HepG2 (cell line): ENCODE data around the gene MXD1. TPM values are rescaled to one million over a fixed set of nuclear protein-coding genes. Genes with fewer than 3 reads are reported as not detected.

Experiments
- ATAC-seq: fragments of 200-7000 bp; cut with Tn5 transposase; 3 replicates; pipeline ENCODE4 v1.9.1; 2020; ENCODE audit warnings: mild to moderate bottlenecking, moderate library complexity
- BruUV-seq: library from RNA; stranded (reverse); fragments of 400-500 nt; replicated peaks from 2 replicates; lab custom pipeline; 2021; lab: Mats Ljungman, UMichigan
- CTCF ChIA-PET: fragments of 300-600 bp; formaldehyde crosslinking; extraction: SDS; loops from one replicate; lab custom pipeline; 2021; ENCODE audit warnings: low total read pairs, inconsistent platforms, low intra/inter-chr PET ratio; lab: Yijun Ruan, JAX
- POLR2A ChIA-PET: fragments of 350-600 bp; sonication (Branson Sonifier 250); formaldehyde crosslinking; loops from one replicate; lab custom pipeline; 2020; ENCODE audit warnings: antibody characterized with exemption, inconsistent platforms; lab: Yijun Ruan, JAX
- DNase-seq: peaks from one replicate; pipeline ENCODE4 v3.0.0-alpha.2; 2015; ENCODE audit warnings: low spot score
- FAIRE-seq: peaks from 3 replicates; lab custom pipeline; 2011; peaks lifted over from hg19 to GRCh38; lab: Jason Lieb, UNC
- H2AFZ ChIP-seq: one replicate; pipeline ENCODE4 v1.6.1; 2011; ENCODE audit warnings: low read length, inconsistent platforms
- H3K27ac ChIP-seq: fragments of 300-600 bp; 3 replicates; pipeline ENCODE4 v1.8.0; 2011; ENCODE audit warnings: mixed run types, mild to moderate bottlenecking, mixed read lengths, low read length, inconsistent platforms; ENCODE audit not compliant: insufficient read depth; ENCODE audit errors: extremely low read length
- H3K27me3 ChIP-seq, 2 experiments: fragments of 200-600 bp in 1 of 2; 2 replicates in 1 of 2; 3 replicates in 1 of 2; pipeline versions ENCODE4 v1.6.0 to v1.8.0; 2011; ENCODE audit warnings: low read length in 2 of 2, mild to moderate bottlenecking in 2 of 2, moderate library complexity in 2 of 2, inconsistent platforms in 1 of 2; ENCODE audit not compliant: insufficient read depth in 2 of 2, control insufficient read depth in 1 of 2
- H3K36me3 ChIP-seq, 2 experiments: fragments of 200-600 bp in 1 of 2; replicated peaks in 1 of 2; 2 replicates in 1 of 2; 3 replicates in 1 of 2; pipeline versions ENCODE4 v1.5.1 to v1.8.0; 2011; ENCODE audit warnings: low read length in 2 of 2, inconsistent platforms in 1 of 2; ENCODE audit not compliant: insufficient read depth in 2 of 2, control insufficient read depth in 1 of 2
- H3K4me1 ChIP-seq: 2 replicates; pipeline ENCODE4 v1.5.1; 2012; ENCODE audit warnings: low read length, inconsistent platforms; ENCODE audit not compliant: insufficient read depth
- H3K4me2 ChIP-seq: 2 replicates; pipeline ENCODE4 v1.6.0; 2011; ENCODE audit warnings: low read depth, low read length, inconsistent platforms
- H3K4me3 ChIP-seq, 3 experiments: fragments of 200-600 bp in 1 of 3; sonication (generic), shearing (Covaris generic) in 1 of 3; replicated peaks in 1 of 3; 2 replicates each; pipeline ENCODE4 v1.5.1; 2011 to 2016; ENCODE audit warnings: low read length in 3 of 3, inconsistent platforms in 2 of 3, low read depth in 2 of 3, mild to moderate bottlenecking in 2 of 3, control low read depth in 1 of 3, mixed read lengths in 1 of 3; ENCODE audit not compliant: insufficient read depth in 1 of 3
- H3K79me2 ChIP-seq: one replicate; pipeline ENCODE4 v1.6.1; 2011; ENCODE audit warnings: low read length, inconsistent platforms; ENCODE audit not compliant: insufficient read depth
- H3K9ac ChIP-seq: 2 replicates; pipeline ENCODE4 v1.6.0; 2011; ENCODE audit warnings: mild to moderate bottlenecking, low read depth, low read length, inconsistent platforms; ENCODE audit not compliant: insufficient read depth
- H3K9me3 ChIP-seq: 2 replicates; pipeline ENCODE4 v1.5.1; 2012; ENCODE audit warnings: mild to moderate bottlenecking, low read length
- H4K20me1 ChIP-seq: 2 replicates; pipeline ENCODE4 v1.6.0; 2011; ENCODE audit warnings: inconsistent platforms, mild to moderate bottlenecking, low read length, moderate library complexity; ENCODE audit not compliant: insufficient read depth
- ARID2 ChIP-seq: sonication (generic); formaldehyde crosslinking; IDR thresholded peaks from 2 replicates; pipeline ENCODE4 v1.8.1; 2022; ENCODE audit warnings: mild to moderate bottlenecking, missing genetic modification reagents, borderline replicate concordance
- CBX5 ChIP-seq: sonication (generic); formaldehyde crosslinking; IDR thresholded peaks from 2 replicates; pipeline ENCODE4 v1.4.0; 2020; ENCODE audit warnings: missing genetic modification reagents, borderline replicate concordance
- CREB1 ChIP-seq, 2 experiments: fragments of 450-650 bp in 1 of 2; IDR thresholded peaks; 2 replicates each; pipeline ENCODE4 v1.6.1; 2016 to 2017; ENCODE audit warnings: control low read depth in 1 of 2, mild to moderate bottlenecking in 1 of 2, missing compliant biosample characterization in 1 of 2, missing genetic modification characterization in 1 of 2
- KLF12 ChIP-seq: sonication (generic); formaldehyde crosslinking; IDR thresholded peaks from 2 replicates; pipeline ENCODE4 v1.4.0; 2020; ENCODE audit warnings: missing genetic modification reagents, borderline replicate concordance
- TARDBP ChIP-seq: sonication (generic); formaldehyde crosslinking; IDR thresholded peaks from 2 replicates; pipeline ENCODE4 v1.8.0; 2022; ENCODE audit warnings: mild to moderate bottlenecking, missing genetic modification reagents
- THYN1 ChIP-seq: sonication (generic); formaldehyde crosslinking; IDR thresholded peaks from 2 replicates; pipeline ENCODE4 v1.8.1; 2023; ENCODE audit warnings: low read depth, mild to moderate bottlenecking, moderate library complexity, missing genetic modification reagents, borderline replicate concordance
- YEATS2 ChIP-seq: sonication (generic); formaldehyde crosslinking; IDR thresholded peaks from 2 replicates; pipeline ENCODE4 v1.4.0; 2020; ENCODE audit warnings: missing genetic modification reagents, borderline replicate concordance
- ZFAT ChIP-seq: sonication (generic); formaldehyde crosslinking; conservative IDR thresholded peaks from 2 replicates; pipeline ENCODE4 v1.8.1; 2023; ENCODE audit warnings: missing genetic modification reagents, inconsistent platforms
- ZKSCAN5 ChIP-seq: sonication (generic); formaldehyde crosslinking; IDR thresholded peaks from 2 replicates; pipeline ENCODE4 v1.5.1; 2020; ENCODE audit warnings: mild to moderate bottlenecking, missing genetic modification reagents
- ZMYM4 ChIP-seq: sonication (generic); formaldehyde crosslinking; IDR thresholded peaks from 2 replicates; pipeline ENCODE4 v1.8.1; 2023; ENCODE audit warnings: mild to moderate bottlenecking, missing genetic modification reagents
- ZNF17 ChIP-seq: sonication (generic); formaldehyde crosslinking; IDR thresholded peaks from 2 replicates; pipeline ENCODE4 v1.5.0; 2020; ENCODE audit warnings: mild to moderate bottlenecking, missing genetic modification reagents
- ZNF44 ChIP-seq: sonication (generic); formaldehyde crosslinking; IDR thresholded peaks from 2 replicates; pipeline ENCODE4 v1.5.1; 2020; ENCODE audit warnings: mild to moderate bottlenecking, missing genetic modification reagents
- ZNF460 ChIP-seq: sonication (generic); formaldehyde crosslinking; IDR thresholded peaks from 2 replicates; pipeline ENCODE4 v1.5.1; 2020; ENCODE audit warnings: missing genetic modification reagents, mild to moderate bottlenecking, borderline replicate concordance
- ZNF75D ChIP-seq: sonication (generic); formaldehyde crosslinking; IDR thresholded peaks from 2 replicates; pipeline ENCODE4 v1.8.1; 2023; ENCODE audit warnings: missing genetic modification reagents, mild to moderate bottlenecking, borderline replicate concordance
- ZNF790 ChIP-seq: sonication (generic); formaldehyde crosslinking; IDR thresholded peaks from 2 replicates; pipeline ENCODE4 v1.8.0; 2022; ENCODE audit warnings: missing genetic modification reagents, mild to moderate bottlenecking, borderline replicate concordance
- ZNF83 ChIP-seq: sonication (generic); formaldehyde crosslinking; IDR thresholded peaks from 2 replicates; pipeline ENCODE4 v1.4.0; 2020; ENCODE audit warnings: missing genetic modification reagents, mild to moderate bottlenecking, borderline replicate concordance
- WGBS: methylation state at CpG from one replicate; pipeline ENCODE4 v1.1.6; 2017; ENCODE audit warnings: low lambda C conversion rate; 5-methylcytosine and 5-hydroxymethylcytosine counted together
- in situ Hi-C: cut with HindIII; loops from 2 replicates; pipeline ENCODE4 v1.10.0; 2017; ENCODE audit warnings: low pct_unique_long_range_greater_than_20kb; ENCODE audit not compliant: extremely low pct_ligation_motif_present
- intact Hi-C: fragments of 100-400 bp; cut with micrococcal nuclease; formaldehyde crosslinking; loops from one replicate; pipeline ENCODE4 v1.10.0; 2022; ENCODE audit not compliant: unreplicated experiment
- polyA plus RNA-seq, 8 experiments: library from polyadenylated mRNA; depleted of rRNA in 3 of 8; stranded (reverse) in 7 of 8; unstranded in 1 of 8; fragments of >200 nt; fragmentation: Illumina TruSeq in 4 of 8; extraction: Trizol in 4 of 8; gene quantifications; 2 replicates each; pipeline versions ENCODE4 v1.2.1 to v1.2.3, GENCODE V29; 2011 to 2016; ENCODE audit warnings: low read depth in 4 of 8, missing spikeins in 1 of 8, mixed read lengths in 1 of 8; ENCODE audit not compliant: insufficient read depth in 1 of 8
- total RNA-seq, 5 experiments: library from RNA; depleted of rRNA; stranded (reverse); fragments of >200 nt; fragmentation: Illumina TruSeq; extraction: Trizol; gene quantifications; 2 replicates each; pipeline ENCODE4 v1.2.3, GENCODE V29; 2016; ENCODE audit warnings: low read depth in 1 of 5
- TF ChIP-seq, protein P1 (sequence below): sonication (generic); formaldehyde crosslinking; conservative IDR thresholded peaks from 2 replicates; pipeline ENCODE4 v1.5.0; 2020; ENCODE audit warnings: missing genetic modification reagents
- TF ChIP-seq, protein P2 (sequence below): IDR thresholded peaks from 2 replicates; pipeline ENCODE4 v1.6.1; 2016; ENCODE audit warnings: missing compliant biosample characterization, missing genetic modification reagents, borderline replicate concordance
- TF ChIP-seq, protein P3 (sequence below): sonication (generic); formaldehyde crosslinking; IDR thresholded peaks from 2 replicates; pipeline ENCODE4 v1.5.1; 2020; ENCODE audit warnings: mild to moderate bottlenecking, missing genetic modification reagents, moderate library complexity

MXD1 gene
- total and polyA plus RNA-seq, 2 of the 13 experiments (the other 11 are each of a cell fraction or from before 2014, with no cell fraction given): 6.4 to 14.9 TPM

DNA sequence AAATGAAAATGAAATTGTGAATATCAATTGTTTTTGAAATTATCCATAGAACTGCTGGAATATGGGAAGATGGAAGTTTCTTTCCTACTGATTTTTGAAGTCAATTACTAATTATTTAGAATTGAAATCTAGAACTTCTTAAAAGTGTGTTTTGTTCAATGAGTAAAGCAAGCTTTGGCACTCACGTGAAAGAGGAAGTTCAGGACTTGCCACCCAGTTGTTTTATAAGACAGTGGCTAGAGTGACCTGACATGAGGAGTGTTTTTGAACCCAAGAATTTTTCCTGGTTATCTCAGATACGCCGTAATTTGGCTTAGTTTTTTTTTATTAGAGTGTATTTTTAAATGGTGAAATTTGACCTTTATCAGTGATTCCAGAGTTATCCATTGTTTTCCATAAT lies 3.5 kb downstream of the MXD1 start (continued):
- TF ChIP-seq ZNF17 (no peak), ZKSCAN5 (no peak), ZNF75D (CRISPR knock-in tag) (no peak), ZNF460 (CRISPR knock-in tag) (no peak), ARID2 (CRISPR knock-in tag) (no peak), ZNF790 (CRISPR knock-in tag) (no peak), ZMYM4 (no peak), ZNF44 (no peak), THYN1 (no peak), KLF12 (CRISPR knock-in tag) (no peak), CREB1 (IDR thresholded peaks at IDR 0.05) (no peak), CREB1 (CRISPR knock-in tag; IDR thresholded peaks at IDR 0.05) (no peak), YEATS2 (CRISPR knock-in tag) (no peak), ZNF83 (no peak)
- TF ChIP-seq, protein P1, sequence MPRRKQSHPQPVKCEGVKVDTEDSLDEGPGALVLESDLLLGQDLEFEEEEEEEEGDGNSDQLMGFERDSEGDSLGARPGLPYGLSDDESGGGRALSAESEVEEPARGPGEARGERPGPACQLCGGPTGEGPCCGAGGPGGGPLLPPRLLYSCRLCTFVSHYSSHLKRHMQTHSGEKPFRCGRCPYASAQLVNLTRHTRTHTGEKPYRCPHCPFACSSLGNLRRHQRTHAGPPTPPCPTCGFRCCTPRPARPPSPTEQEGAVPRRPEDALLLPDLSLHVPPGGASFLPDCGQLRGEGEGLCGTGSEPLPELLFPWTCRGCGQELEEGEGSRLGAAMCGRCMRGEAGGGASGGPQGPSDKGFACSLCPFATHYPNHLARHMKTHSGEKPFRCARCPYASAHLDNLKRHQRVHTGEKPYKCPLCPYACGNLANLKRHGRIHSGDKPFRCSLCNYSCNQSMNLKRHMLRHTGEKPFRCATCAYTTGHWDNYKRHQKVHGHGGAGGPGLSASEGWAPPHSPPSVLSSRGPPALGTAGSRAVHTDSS (CRISPR knock-in tag): no peak

DNA sequence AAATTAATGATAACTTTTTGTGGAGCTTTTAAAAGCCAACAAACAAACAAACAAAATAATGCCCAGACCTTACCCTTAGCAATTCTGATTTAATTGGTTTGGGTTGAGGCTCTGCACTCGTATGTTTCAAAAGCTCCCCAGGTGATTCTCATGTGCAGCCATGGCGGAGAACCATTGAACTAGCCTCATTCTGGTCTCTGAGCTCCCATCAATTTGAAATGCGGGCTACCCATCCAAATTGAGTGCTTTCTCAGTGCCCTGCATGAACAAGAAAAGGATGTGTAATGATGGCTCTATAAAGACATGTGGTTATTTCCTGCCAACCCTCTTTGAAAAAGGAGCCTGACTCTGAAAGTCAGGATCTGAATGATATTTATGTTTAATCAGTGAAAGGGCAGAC lies 8.2 kb downstream of the MXD1 start:
- POLR2A ChIA-PET: interaction anchor here (0.7 to 5.1 kb wide), 4 partner anchors 8 to 186 kb away, joined by 3 to 64 read pairs (median 6); partner anchors contain the start of gene MXD1
- Histone ChIP-seq H3K9ac (no peak overlapping the region), H3K27me3 (no peaks in the 10 kb centered on the region), H3K27ac (no peak overlapping the region), H3K4me2 (no peak overlapping the region), H3K4me1 (peaks cover 21% of the 10 kb centered on the region), H3K4me3 (no peak overlapping the region), H2AFZ (no peak overlapping the region), H3K36me3 (peaks cover 6 to 45% of the 10 kb centered on the region in 2 experiments), H3K9me3 (no peaks in the 10 kb centered on the region), H4K20me1 (no peaks in the 10 kb centered on the region), H3K79me2 (no peaks in the 10 kb centered on the region)
- no peak for ATAC-seq
- WGBS: 96% methylated on average over 3 of the region's 3 CpGs
- in situ Hi-C loops (no loop called here), intact Hi-C loops (no loop called here)
- BruUV-seq: no TSS peak
- no peak for FAIRE-seq
- no peak for DNase-seq
- CTCF ChIA-PET: no interaction called here
- TF ChIP-seq, protein P2, sequence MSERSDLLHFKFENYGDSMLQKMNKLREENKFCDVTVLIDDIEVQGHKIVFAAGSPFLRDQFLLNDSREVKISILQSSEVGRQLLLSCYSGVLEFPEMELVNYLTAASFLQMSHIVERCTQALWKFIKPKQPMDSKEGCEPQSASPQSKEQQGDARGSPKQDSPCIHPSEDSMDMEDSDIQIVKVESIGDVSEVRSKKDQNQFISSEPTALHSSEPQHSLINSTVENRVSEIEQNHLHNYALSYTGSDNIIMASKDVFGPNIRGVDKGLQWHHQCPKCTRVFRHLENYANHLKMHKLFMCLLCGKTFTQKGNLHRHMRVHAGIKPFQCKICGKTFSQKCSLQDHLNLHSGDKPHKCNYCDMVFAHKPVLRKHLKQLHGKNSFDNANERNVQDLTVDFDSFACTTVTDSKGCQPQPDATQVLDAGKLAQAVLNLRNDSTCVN (CRISPR knock-in tag): no peak
- TF ChIP-seq, protein P3, sequence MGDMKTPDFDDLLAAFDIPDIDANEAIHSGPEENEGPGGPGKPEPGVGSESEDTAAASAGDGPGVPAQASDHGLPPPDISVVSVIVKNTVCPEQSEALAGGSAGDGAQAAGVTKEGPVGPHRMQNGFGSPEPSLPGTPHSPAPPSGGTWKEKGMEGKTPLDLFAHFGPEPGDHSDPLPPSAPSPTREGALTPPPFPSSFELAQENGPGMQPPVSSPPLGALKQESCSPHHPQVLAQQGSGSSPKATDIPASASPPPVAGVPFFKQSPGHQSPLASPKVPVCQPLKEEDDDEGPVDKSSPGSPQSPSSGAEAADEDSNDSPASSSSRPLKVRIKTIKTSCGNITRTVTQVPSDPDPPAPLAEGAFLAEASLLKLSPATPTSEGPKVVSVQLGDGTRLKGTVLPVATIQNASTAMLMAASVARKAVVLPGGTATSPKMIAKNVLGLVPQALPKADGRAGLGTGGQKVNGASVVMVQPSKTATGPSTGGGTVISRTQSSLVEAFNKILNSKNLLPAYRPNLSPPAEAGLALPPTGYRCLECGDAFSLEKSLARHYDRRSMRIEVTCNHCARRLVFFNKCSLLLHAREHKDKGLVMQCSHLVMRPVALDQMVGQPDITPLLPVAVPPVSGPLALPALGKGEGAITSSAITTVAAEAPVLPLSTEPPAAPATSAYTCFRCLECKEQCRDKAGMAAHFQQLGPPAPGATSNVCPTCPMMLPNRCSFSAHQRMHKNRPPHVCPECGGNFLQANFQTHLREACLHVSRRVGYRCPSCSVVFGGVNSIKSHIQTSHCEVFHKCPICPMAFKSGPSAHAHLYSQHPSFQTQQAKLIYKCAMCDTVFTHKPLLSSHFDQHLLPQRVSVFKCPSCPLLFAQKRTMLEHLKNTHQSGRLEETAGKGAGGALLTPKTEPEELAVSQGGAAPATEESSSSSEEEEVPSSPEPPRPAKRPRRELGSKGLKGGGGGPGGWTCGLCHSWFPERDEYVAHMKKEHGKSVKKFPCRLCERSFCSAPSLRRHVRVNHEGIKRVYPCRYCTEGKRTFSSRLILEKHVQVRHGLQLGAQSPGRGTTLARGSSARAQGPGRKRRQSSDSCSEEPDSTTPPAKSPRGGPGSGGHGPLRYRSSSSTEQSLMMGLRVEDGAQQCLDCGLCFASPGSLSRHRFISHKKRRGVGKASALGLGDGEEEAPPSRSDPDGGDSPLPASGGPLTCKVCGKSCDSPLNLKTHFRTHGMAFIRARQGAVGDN (CRISPR knock-in tag): no peak
- TF ChIP-seq ZFAT (CRISPR knock-in tag) (no peak), TARDBP (no peak), CBX5 (CRISPR knock-in tag) (no peak)
